AG04450 (cell line): Measurements from ENCODE around the gene CDH4. TPM values are rescaled to one million over a fixed set of nuclear protein-coding genes. Genes with fewer than 3 reads are reported as not detected.

Experiments
- CTCF ChIA-PET: fragments of 300-600, 350-600 bp; formaldehyde crosslinking; extraction: SDS; loops from one replicate; lab custom pipeline; 2022; ENCODE audit warnings: antibody characterized with exemption, inconsistent platforms; lab: Charles Lee
- POLR2A ChIA-PET: fragments of 350-600 bp; formaldehyde crosslinking; extraction: SDS; loops from one replicate; lab custom pipeline; 2021; ENCODE audit warnings: antibody characterized with exemption, inconsistent platforms; lab: Yijun Ruan, JAX
- DNase-seq: peaks from one replicate; pipeline ENCODE4 v3.0.0-alpha.2; 2011; ENCODE audit warnings: low read depth, low spot score
- H3K27ac ChIP-seq: one replicate; pipeline ENCODE4 v1.5.1; 2012; ENCODE audit warnings: low read depth, low read length, control low read depth
- H3K27me3 ChIP-seq: one replicate; pipeline ENCODE4 v1.6.0; 2012; ENCODE audit warnings: low read length; ENCODE audit not compliant: control insufficient read depth, insufficient read depth
- H3K4me3 ChIP-seq: 2 replicates; pipeline ENCODE4 v1.5.1; 2011; ENCODE audit warnings: mild to moderate bottlenecking, low read depth, low read length, control low read depth
- H3K9me3 ChIP-seq: 2 replicates; pipeline ENCODE4 v1.5.1; 2012; ENCODE audit warnings: low read length; ENCODE audit not compliant: control insufficient read depth, insufficient read depth
- polyA plus RNA-seq: library from polyadenylated mRNA; depleted of rRNA; stranded (reverse); fragments of >200 nt; gene quantifications from 2 replicates; pipeline ENCODE4 v1.2.3, GENCODE V29; 2011
- TF ChIP-seq, protein P1 (sequence below): IDR thresholded peaks from 2 replicates; pipeline ENCODE4 v1.5.1; 2011; ENCODE audit warnings: low read depth, low read length, control low read depth, inconsistent platforms

CDH4 gene
- polyA plus RNA-seq, 1 experiment, result 1.6 TPM

DNA sequence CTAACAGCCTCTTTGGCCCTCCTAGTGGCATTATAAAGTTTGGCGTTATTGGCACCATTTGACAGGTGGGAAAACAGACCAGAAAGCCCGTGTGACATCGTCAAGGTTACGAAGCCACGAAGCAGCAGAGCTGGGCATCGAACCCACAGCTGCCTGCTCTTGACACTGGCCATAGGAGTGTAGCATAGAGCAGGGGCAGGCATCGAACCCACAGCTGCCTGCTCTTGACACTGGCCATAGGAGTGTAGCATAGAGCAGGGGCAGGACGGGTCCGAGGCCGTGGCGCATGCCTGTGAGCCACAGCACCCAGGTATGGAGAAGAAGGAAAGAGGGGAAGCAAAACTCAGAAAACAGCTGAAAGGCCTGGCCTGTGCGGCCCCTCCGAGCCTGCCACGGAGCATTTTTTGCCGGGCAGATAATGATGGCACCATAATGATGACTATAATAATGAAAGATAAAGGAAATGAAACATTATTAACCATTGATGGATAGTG lies 33.1 kb downstream of the CDH4 start:
- no peak overlapping the region for H3K4me3 ChIP-seq
- DNase-seq, result no peak
- H3K27me3 ChIP-seq, result no peaks in the 10 kb centered on the region
- TF ChIP-seq, protein P1, sequence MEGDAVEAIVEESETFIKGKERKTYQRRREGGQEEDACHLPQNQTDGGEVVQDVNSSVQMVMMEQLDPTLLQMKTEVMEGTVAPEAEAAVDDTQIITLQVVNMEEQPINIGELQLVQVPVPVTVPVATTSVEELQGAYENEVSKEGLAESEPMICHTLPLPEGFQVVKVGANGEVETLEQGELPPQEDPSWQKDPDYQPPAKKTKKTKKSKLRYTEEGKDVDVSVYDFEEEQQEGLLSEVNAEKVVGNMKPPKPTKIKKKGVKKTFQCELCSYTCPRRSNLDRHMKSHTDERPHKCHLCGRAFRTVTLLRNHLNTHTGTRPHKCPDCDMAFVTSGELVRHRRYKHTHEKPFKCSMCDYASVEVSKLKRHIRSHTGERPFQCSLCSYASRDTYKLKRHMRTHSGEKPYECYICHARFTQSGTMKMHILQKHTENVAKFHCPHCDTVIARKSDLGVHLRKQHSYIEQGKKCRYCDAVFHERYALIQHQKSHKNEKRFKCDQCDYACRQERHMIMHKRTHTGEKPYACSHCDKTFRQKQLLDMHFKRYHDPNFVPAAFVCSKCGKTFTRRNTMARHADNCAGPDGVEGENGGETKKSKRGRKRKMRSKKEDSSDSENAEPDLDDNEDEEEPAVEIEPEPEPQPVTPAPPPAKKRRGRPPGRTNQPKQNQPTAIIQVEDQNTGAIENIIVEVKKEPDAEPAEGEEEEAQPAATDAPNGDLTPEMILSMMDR, result no peak
- POLR2A ChIA-PET, result no interaction called here
- peaks cover 21% of the 10 kb centered on the region for H3K9me3 ChIP-seq
- CTCF ChIA-PET, result no interaction called here
- H3K27ac ChIP-seq, result no peak overlapping the region

DNA sequence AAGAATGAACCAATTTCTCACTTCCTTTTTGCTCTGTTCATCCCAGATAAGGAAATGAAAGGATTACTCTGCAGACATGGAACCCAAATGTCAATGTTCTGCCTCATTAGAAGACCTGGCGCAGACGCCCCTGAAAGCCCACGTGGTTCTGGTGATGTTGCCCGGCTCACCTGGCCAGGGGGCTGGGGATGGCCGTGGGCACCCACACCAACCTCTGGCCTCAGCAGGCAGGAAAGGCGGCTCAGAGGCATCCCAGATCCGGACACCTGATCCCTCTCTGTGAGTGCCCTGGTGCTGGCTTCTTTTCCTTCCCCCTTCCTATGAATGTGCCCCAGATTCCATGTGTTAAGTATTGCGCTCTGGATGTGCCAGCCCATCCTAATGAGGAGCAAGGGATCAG lies 33.6 kb downstream of the CDH4 start:
- TF ChIP-seq, protein P1, result no peak
- no peak overlapping the region for H3K27ac ChIP-seq
- H3K4me3 ChIP-seq, result no peak overlapping the region
- POLR2A ChIA-PET, result no interaction called here
- no peak for DNase-seq
- H3K27me3 ChIP-seq, result no peaks in the 10 kb centered on the region
- CTCF ChIA-PET, result no interaction called here
- H3K9me3 ChIP-seq, result peaks cover 21% of the 10 kb centered on the region

DNA sequence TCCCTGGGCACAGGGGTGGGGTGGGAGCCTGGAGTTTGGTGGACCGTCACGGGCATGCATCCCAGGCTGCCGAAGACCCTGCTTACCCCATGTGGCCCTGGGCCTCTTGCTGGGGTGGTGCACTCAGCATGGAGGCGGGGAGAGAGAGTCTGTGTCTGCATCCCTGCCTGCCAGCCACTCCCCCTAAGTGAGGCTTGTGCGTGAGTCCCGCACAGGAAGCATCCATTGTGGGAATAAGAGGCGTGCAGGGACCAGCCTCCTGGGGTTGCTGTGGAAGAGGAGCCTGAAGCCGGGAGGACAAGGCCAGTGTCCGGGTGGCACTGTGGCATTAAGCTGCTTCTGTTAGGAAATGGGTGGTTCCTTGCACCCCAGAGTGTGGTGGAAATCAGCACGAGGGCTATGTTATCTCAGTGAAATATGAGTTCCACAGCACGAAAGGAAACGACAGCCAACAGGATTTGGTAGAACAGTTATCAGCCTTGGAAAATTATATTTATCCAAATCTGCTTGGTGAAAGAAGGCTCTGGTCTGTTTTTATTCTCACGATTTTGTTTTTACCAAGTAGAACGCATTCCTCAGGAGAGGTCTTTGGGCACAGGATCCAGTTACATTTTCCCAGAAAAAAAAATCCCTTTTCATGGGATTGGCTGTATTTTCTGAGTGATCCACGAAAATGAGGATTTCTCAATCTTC lies 35.7 kb downstream of the CDH4 start:
- peaks cover 18% of the 10 kb centered on the region for H3K9me3 ChIP-seq
- POLR2A ChIA-PET, result no interaction called here
- H3K4me3 ChIP-seq, result no peak overlapping the region
- DNase-seq, result no peak
- H3K27ac ChIP-seq, result no peak overlapping the region
- TF ChIP-seq, protein P1, result no peak
- CTCF ChIA-PET, result no interaction called here
- no peaks in the 10 kb centered on the region for H3K27me3 ChIP-seq

DNA sequence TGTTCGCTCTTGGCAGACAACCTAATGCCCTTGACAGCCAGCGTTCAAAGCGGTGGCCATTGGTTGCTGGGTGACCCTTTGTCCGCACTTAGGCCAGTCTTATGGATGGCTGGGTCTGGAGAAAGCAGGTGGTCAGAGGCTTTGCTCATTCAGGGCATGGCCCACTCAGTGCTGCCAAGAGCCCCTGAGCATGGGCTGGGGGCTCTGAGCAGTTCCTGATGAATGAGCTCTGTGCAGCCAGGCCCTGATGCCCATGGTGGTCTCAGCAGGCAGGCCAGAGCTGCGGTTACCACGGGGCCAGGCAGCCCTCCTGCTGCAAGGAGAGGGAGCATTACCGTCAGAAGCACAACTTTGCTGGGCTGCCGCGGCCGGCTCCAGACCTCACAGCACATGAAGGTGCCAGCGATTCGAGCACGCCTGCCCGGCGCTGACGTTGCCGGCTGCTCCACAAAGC lies 36.3 kb downstream of the CDH4 start:
- DNase-seq, result no peak
- Histone ChIP-seq H3K9me3 (peaks cover 14% of the 10 kb centered on the region), H3K27me3 (no peaks in the 10 kb centered on the region), H3K27ac (no peak overlapping the region), H3K4me3 (no peak overlapping the region)
- TF ChIP-seq, protein P1, result no peak
- ChIA-PET POLR2A (no interaction called here), CTCF (no interaction called here)

DNA sequence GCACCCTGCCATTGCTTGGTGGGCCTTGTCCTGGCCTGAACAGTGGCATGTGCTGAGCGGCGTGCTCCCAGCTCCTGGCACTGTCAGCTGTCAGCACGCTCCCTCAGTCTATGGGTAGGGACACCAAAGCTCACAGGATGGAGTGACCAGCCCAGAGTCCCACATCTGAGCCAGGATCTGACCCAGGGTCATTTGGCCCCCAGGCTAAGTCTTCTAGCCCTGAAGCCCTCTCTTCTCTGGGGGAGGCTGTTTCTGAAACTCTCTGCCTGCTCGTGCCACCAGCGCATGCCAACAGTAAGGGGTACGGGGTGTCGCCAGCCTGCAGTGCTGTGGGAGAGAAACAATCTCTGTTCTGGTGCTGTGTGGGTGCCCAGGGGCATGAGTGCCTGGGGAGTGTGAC lies 37.1 kb downstream of the CDH4 start:
- TF ChIP-seq, protein P1, result no peak
- DNase-seq, result no peak
- no peak overlapping the region for H3K27ac ChIP-seq
- H3K4me3 ChIP-seq, result no peak overlapping the region
- ChIA-PET POLR2A (no interaction called here), CTCF (no interaction called here)
- H3K9me3 ChIP-seq, result peaks cover 13% of the 10 kb centered on the region
- H3K27me3 ChIP-seq, result no peaks in the 10 kb centered on the region
